Femur (tissue), 1 donor: ENCODE measurements around the gene ALDH3A1.

Source experiments
- DNase-seq: peaks from one replicate; pipeline ENCODE4 v3.0.0-alpha.2; 2017

The ALDH3A1 gene

GRCh38 chr17:19718613-19719354 is 29.3 kb downstream of the ALDH3A1 start:
- DNase-seq = no peak

GRCh38 chr17:19718041-19718612 is 30.0 kb downstream of the ALDH3A1 start:
- DNase-seq = no peak

GRCh38 chr17:19717411-19717908 is 30.6 kb downstream of the ALDH3A1 start:
- DNase-seq = no peak

- no peak for DNase-seq
Measured at GRCh38 chr17:19717031-19717360, 31.1 kb downstream of the ALDH3A1 start.

- DNase-seq = no peak
Measured at GRCh38 chr17:19716108-19717030, 31.7 kb downstream of the ALDH3A1 start, which contains the start of gene SLC47A2. TSS of gene SLC47A2 (minus strand) at chr17:19716584. CDS start at chr17:19716555, 29 bp downstream.

- DNase-seq = peak; percentile 18
Measured at GRCh38 chr17:19714542-19715411, 33.3 kb downstream of the ALDH3A1 start.

GRCh38 chr17:19713901-19714361 is 34.2 kb downstream of the ALDH3A1 start:
- DNase-seq = no peak

GRCh38 chr17:19713462-19713861 is 34.6 kb downstream of the ALDH3A1 start:
- DNase-seq = no peak

- DNase-seq = no peak
Measured at GRCh38 chr17:19712436-19713004, 35.6 kb downstream of the ALDH3A1 start.

GRCh38 chr17:19709841-19710240 is 38.3 kb downstream of the ALDH3A1 start:
- DNase-seq = no peak

GRCh38 chr17:19708431-19709175 is 39.5 kb downstream of the ALDH3A1 start:
- no peak for DNase-seq

- no peak for DNase-seq
Measured at GRCh38 chr17:19707728-19708221, 40.3 kb downstream of the ALDH3A1 start.

- no peak for DNase-seq
Measured at GRCh38 chr17:19706791-19707727, 41.0 kb downstream of the ALDH3A1 start.

- no peak for DNase-seq
Measured at GRCh38 chr17:19705771-19706770, 42.0 kb downstream of the ALDH3A1 start.

- DNase-seq = no peak
Measured at GRCh38 chr17:19705201-19705600, 42.9 kb downstream of the ALDH3A1 start.

GRCh38 chr17:19703828-19704613 is 44.1 kb downstream of the ALDH3A1 start:
- DNase-seq = no peak

- no peak for DNase-seq
Measured at GRCh38 chr17:19703106-19703827, 44.8 kb downstream of the ALDH3A1 start.
